ENCODE results near the gene XIRP2.

XIRP2 gene

GRCh38 chr2:167136879-167137596 is 248.8 kb downstream of the XIRP2 start:
- no peak for FAIRE-seq

DNA sequence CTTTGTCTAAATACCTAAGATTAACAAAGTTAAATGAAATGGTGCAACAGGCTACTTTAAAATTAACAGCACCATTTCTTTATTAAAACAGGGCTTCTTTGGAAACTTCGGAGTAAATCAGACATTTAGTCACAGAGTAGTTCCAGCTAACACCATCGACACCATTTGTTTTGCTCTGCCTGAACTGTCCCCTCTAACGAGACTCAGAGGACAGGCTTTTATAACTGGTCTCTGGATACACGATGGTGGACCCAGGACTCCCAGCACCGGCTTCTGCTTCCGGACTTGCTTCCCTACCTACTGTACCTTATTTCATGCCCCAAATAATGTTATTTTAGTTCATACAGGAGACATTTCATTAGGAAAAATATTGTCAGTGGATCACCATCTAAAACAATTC is 252.1 kb downstream of the XIRP2 start:
- no peak for FAIRE-seq

DNA sequence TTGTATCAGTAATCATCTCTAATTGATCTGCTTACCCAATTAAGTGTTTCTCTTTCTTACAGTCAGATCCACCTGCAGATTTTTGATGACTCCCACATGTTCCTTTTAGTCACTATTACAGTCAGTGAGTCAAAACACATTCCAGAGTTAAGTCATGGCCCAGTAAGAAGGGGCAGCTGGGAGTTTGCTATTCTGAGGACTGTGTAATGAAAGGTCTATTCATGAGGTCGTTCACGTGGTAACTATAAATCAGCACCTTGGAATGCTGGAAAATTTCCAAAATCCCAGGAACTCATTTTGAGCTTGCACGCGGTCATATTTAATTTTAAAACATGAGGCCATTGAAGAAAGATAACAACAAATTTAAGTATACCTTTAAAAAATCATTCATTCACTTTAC is 252.5 kb downstream of the XIRP2 start:
- no peak for FAIRE-seq

- no peak for FAIRE-seq
These were observed 254.3 kb downstream of the XIRP2 start for GRCh38 chr2:167142554-167142953.

- FAIRE-seq = no peak
These were observed 256.1 kb downstream of the XIRP2 start for GRCh38 chr2:167144179-167144898.

DNA sequence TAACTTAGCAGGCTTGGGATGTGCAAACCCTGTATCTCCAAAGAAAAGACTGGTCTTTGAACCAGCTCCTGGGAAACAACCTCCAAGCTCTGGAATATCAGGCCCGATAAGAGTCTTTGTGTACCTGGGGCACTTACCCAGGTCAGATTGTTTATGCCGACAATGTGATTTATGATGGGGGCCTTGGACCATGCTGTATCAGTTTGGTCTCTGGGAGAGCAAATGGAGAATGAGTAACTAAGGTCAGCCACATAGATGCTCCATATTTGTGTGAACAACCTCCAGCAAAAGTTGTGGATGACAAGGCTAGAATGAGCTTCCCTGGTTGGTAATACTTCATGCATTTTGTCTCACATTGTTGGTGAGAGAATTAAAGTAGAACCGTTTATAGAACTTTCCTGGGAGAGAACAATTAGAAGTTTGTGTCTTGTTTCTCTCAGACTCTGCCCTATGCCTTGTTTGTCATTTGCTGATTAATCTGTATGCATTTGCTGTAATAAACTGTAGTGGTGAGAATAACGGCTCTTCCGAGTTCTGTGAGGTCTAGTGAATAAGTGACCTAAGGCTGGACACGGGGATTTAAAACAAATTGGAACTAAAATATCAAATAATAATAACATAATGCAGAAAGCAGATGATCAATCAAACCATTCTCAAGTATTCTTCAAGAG is 259.1 kb downstream of the XIRP2 start:
- no peak for FAIRE-seq

- FAIRE-seq = no peak
These were observed 263.6 kb downstream of the XIRP2 start for GRCh38 chr2:167151894-167152293.

GRCh38 chr2:167157523-167157922 is 269.2 kb downstream of the XIRP2 start:
- FAIRE-seq = no peak

DNA sequence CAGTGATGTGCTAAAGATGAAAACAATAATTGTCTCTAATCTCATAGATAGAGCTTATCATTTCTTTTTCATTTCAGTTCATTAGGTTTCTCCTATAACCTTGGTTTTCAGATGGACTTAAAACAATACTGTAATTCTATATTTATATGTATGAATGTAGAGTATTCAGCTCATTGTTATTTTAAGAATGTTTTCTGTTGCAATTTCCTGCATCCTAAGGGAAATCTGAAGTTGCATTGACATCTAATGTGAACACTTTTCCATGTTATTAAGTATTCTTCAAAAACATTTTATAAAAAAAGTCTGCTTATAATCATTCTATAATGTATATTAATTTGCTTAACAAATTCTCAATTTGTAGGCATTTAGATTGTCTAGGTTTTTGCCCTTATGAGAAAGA is 288.9 kb downstream of the XIRP2 start:
- no peak for FAIRE-seq

DNA sequence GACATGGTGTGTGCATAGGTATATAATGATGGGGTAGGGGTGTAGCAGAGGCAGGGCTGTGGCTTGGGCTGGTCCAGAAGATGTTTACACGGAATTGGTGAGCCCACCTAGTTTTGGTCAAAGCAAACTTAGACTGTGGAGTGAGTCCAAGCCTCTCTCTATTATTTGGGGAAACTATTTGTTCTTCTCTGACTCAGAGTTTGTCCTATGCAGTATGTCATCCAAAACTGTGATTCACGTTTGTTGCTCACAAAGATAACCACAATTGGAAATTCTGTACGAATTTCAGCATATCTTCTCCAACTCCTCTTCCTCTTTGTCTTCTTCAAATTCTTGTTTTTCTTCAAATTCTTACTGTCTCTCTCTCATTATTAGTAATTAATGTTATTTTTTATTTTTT is 292.9 kb downstream of the XIRP2 start:
- no peak for FAIRE-seq

DNA sequence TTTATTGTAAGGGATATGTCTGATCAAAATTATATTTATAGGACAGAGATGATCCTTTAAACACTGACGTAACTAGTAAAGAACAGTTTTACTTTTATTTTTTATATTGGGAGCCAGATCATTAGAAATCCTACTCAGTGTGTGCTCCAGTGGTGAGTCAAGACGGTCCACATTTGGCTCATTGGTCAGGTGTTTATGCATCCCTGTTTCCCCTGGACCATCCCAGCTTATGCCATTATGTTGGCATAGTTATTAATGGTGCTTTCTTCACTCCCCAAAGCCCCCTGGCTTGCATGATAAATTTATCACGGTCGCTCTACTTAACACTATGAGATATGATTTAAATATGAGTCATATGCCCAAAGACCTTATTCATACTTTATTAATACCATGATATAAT is 293.4 kb downstream of the XIRP2 start:
- FAIRE-seq = no peak

- FAIRE-seq = no peak
These were observed 294.1 kb downstream of the XIRP2 start for GRCh38 chr2:167182403-167182802.

DNA sequence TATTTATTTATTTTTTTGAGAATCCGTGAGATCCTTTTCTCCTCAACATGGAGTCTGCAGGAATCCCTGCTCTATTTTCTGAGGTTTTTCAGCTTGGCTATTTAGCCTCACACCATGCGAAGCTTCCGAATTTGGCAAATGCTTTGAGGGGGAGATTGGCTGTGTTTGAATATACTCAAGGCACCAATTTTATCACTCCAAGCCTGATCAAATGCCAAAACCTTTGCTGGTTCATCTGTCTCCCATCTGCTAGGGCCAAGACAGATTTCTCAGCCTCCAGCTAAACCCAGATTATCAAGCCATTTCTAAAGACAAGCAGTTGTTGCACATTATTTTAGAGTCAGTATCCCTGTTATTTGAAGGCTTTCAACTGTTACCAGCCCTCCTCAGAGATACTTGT is 295.7 kb downstream of the XIRP2 start:
- no peak for FAIRE-seq

- no peak for FAIRE-seq
These were observed 298.2 kb downstream of the XIRP2 start for GRCh38 chr2:167186465-167186864.

DNA sequence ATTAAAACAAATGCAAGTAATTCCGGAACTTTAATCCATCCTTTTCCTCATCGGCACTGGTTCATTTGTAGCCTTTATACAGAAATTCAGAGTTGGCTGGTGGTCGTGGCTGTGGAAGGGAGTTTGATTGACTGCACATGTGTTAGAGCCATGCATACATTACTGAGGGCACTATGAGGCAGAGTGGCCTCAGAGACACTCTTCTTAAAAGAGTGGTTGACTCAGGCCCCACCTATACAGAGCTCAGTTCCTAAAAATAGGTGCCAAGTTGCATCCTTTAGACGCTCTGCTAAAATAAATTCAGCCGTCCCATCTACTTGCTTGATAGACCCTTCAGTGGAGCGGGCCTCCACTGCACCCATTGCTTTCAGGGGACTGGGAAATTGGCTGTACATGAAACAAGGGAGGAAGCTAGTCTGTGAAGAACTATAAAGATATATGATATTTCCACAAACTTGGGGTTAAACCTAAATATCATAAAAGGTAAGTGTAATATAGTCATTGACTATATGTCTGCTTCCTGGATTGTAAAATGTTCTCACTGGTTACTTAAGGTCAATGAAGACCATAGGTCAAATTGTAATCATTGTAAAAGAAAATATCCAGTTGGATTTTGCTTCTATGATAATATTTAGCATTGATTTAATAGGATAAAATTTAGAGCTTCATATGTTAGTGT is 298.9 kb downstream of the XIRP2 start:
- no peak for FAIRE-seq

GRCh38 chr2:167187978-167188967 is 300.0 kb downstream of the XIRP2 start:
- FAIRE-seq = no peak

- no peak for FAIRE-seq
These were observed 301.8 kb downstream of the XIRP2 start for GRCh38 chr2:167190053-167190452.

DNA sequence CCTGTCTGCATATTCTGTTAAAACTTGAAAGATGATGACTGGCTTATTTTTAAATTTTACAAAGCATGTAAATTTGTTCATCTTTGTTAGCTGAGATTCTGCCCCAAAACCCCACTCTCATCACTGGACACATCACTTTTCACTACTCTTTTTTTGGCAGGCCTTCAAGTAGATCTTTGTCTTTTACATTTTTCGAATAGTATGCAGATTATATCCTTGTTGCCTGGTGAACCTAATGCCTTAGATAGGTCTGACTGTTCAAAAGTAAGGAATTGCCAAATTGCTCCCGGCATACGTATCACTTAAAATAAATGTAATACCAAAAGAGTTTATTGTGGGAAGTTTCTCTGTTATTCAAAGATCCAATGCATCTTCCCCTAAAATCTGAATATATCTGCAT is 303.3 kb downstream of the XIRP2 start:
- no peak for FAIRE-seq

GRCh38 chr2:167192833-167193232 is 304.6 kb downstream of the XIRP2 start:
- no peak for FAIRE-seq

DNA sequence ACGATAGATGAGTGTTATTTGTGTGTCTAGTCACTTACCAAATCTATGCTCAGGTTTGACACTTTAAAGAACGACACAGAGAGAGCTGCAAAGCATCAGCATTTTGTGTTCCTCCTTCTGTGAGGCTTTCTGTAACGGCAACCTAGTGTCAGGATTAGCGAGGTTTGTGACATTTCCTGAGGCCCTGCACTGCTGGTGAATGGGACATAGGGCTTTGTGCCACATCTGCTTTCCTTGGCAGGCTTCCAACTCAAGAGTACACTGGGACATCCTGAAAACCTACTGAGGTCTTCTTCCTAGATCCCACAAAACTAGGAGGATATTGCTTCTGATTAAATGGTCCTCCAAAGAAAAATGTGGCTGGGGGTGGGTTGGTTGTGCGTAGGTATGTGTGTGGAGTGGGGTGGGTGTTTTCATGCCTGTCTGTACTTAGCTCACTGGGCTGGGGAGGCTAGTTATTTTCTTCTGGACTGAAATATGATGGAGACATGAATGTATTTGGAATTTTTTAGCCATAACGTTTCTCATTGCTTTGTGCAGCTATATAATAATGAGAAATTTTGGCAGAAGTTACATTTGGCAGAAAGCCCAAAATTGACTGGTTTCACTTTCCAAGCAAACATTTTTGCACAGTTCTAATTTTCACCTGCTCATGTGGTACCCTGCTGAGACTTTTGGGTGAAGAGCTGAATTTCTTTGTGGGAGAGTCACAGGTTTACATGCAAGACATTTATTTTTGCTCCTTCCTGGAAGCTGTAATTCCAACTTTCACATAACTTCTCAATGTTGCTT is 308.4 kb downstream of the XIRP2 start:
- no peak for FAIRE-seq

DNA sequence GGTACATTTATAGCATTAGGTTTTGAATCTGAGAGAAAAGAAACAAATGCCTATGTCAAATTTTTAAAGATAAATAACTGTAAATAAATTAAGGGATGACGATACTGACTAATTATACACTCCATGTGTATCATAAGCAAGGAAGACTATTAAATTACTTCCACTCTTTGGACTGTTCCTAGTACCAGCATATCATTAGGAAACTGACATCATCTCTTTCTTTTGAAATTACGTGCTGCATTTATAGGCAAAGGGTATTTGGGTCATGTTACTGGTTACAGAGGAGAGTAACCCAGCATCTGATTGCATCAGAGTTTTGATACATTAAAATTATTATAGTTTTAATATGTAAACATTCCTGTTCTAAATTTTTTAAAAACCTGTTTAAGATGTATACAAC is 309.7 kb downstream of the XIRP2 start:
- no peak for FAIRE-seq

Data from G401.6 (cell line).